Mammary epithelial cell (primary cell): ENCODE measurements around the gene BANP.

Experiments used
- EZH2 ChIP-seq: IDR thresholded peaks from 2 replicates; pipeline ENCODE4 v1.6.1; 2012; ENCODE audit warnings: low read length, inconsistent platforms, borderline replicate concordance
- TF ChIP-seq, protein P1 (sequence below), 2 donors: IDR thresholded peaks in 1 of 2; conservative IDR thresholded peaks in 1 of 2; 2 replicates each; pipeline ENCODE4 v1.5.1; 2011 to 2012; ENCODE audit warnings: inconsistent platforms in 2 of 2, low read length in 2 of 2, mild to moderate bottlenecking in 2 of 2, control low read depth in 1 of 2, low read depth in 1 of 2; ENCODE audit not compliant: insufficient read depth in 1 of 2; ENCODE audit errors: extremely low read depth in 1 of 2

DNA sequence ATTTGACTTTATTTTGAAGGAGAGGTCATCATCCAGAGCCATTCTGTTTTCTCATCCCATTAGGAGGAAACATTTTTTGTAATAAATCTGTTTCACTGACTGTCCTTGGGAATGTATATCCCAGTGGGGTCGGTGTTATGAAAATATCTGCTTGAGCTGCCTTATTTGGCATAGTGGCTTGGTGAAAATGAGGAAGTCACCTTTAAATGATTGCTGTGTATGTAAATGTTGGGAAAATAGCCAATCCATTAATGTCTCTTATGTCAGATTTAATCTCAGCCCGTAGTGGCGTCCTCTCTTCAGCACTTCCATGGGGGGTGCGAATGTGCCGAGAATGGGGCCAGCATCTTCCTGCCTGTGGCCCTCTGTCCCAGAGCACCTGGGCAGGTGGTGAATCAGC is 57.6 kb downstream of the BANP start:
- TF ChIP-seq, protein P1, sequence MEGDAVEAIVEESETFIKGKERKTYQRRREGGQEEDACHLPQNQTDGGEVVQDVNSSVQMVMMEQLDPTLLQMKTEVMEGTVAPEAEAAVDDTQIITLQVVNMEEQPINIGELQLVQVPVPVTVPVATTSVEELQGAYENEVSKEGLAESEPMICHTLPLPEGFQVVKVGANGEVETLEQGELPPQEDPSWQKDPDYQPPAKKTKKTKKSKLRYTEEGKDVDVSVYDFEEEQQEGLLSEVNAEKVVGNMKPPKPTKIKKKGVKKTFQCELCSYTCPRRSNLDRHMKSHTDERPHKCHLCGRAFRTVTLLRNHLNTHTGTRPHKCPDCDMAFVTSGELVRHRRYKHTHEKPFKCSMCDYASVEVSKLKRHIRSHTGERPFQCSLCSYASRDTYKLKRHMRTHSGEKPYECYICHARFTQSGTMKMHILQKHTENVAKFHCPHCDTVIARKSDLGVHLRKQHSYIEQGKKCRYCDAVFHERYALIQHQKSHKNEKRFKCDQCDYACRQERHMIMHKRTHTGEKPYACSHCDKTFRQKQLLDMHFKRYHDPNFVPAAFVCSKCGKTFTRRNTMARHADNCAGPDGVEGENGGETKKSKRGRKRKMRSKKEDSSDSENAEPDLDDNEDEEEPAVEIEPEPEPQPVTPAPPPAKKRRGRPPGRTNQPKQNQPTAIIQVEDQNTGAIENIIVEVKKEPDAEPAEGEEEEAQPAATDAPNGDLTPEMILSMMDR (conservative IDR thresholded peaks at IDR 0.05 in 1 of 2, IDR thresholded peaks at IDR 0.05 in 1 of 2; ENCODE audit: extremely low read depth in 1 of 2, insufficient read depth in 1 of 2, low read depth in 1 of 2, low read length in 2 of 2), result no peak
- TF ChIP-seq EZH2, result no peak
